RWPE1 (cell line): ENCODE results near the gene ACACB.

ENCODE experiments used
- CTCF ChIA-PET: fragments of 350-600 bp; sonication (Branson Sonifier 250); formaldehyde crosslinking; extraction: SDS; loops from one replicate; lab custom pipeline; 2021; lab: Yijun Ruan, JAX
- POLR2A ChIA-PET: fragments of 400-600 bp; formaldehyde crosslinking; extraction: SDS; loops from one replicate; lab custom pipeline; 2020; ENCODE audit warnings: antibody characterized with exemption; ENCODE audit not compliant: low non-redundant PET; lab: Yijun Ruan, JAX
- DNase-seq: peaks from one replicate; pipeline ENCODE4 v3.0.0; 2012; ENCODE audit warnings: low spot score
- H3K27ac ChIP-seq: fragments of 450-650 bp; 2 replicates; pipeline ENCODE4 v1.5.1; 2017
- CTCF ChIP-seq: fragments of 450-650 bp; conservative IDR thresholded peaks from 2 replicates; pipeline ENCODE4 v1.5.1; 2017; ENCODE audit warnings: low read depth, mild to moderate bottlenecking

The ACACB gene

GRCh38 chr12:109156036-109156435 lies 39.6 kb downstream of the ACACB start:
- TF ChIP-seq CTCF: no peak
- H3K27ac ChIP-seq: no peak overlapping the region
- ChIA-PET POLR2A (no interaction called here), CTCF (no interaction called here)
- no peak for DNase-seq

GRCh38 chr12:109156586-109156985 lies 40.2 kb downstream of the ACACB start:
- TF ChIP-seq CTCF: no peak
- POLR2A ChIA-PET: no interaction called here
- CTCF ChIA-PET: no interaction called here
- H3K27ac ChIP-seq: no peak overlapping the region
- no peak for DNase-seq

GRCh38 chr12:109157986-109158385 lies 41.6 kb downstream of the ACACB start:
- ChIA-PET CTCF (no interaction called here), POLR2A (no interaction called here)
- no peak for DNase-seq
- H3K27ac ChIP-seq: no peak overlapping the region
- no peak for TF ChIP-seq CTCF

- H3K27ac ChIP-seq: no peak overlapping the region
- DNase-seq: no peak
- TF ChIP-seq CTCF: no peak
- ChIA-PET POLR2A (no interaction called here), CTCF (interaction anchor here (0.7 to 0.8 kb wide), 2 partner anchors 48 to 1150 kb away, joined by 3 to 4 read pairs; no protein-coding TSS in a partner anchor)
Observed at GRCh38 chr12:109160433-109160832, 44.0 kb downstream of the ACACB start.

GRCh38 chr12:109160873-109161272 lies 44.5 kb downstream of the ACACB start:
- ChIA-PET CTCF (interaction anchor here (0.7 to 0.8 kb wide), 2 partner anchors 49 to 1150 kb away, joined by 3 to 4 read pairs; no protein-coding TSS in a partner anchor), POLR2A (no interaction called here)
- H3K27ac ChIP-seq: no peak overlapping the region
- no peak for TF ChIP-seq CTCF
- DNase-seq: no peak

GRCh38 chr12:109162551-109162950 lies 46.2 kb downstream of the ACACB start:
- ChIA-PET CTCF (no interaction called here), POLR2A (no interaction called here)
- TF ChIP-seq CTCF: no peak
- no peak overlapping the region for H3K27ac ChIP-seq
- DNase-seq: no peak
